Activated naive CD8-positive, alpha-beta T cell treated with anti-CD3 and anti-CD28 coated beads, Interleukin-2, amount 50 U/mL, for 24 hours (primary cell): ENCODE results near the gene RELN.

Source experiments
- ATAC-seq: fragments of 150-1000 bp; cut with Tn5 transposase; one replicate; pipeline ENCODE4 v1.10.0; 2021
- DNase-seq: peaks from one replicate; pipeline ENCODE4 v3.0.0; 2021
- H3K27ac Mint-ChIP-seq: one replicate; pipeline ENCODE4 v1.8.0; 2021; ENCODE audit warnings: mild to moderate bottlenecking, mixed read lengths
- H3K27me3 Mint-ChIP-seq: one replicate; pipeline ENCODE4 v1.8.0; 2021; ENCODE audit warnings: mixed read lengths
- H3K36me3 Mint-ChIP-seq: one replicate; pipeline ENCODE4 v1.8.0; 2021; ENCODE audit warnings: low read depth, mixed read lengths
- H3K4me1 Mint-ChIP-seq: one replicate; pipeline ENCODE4 v1.8.0; 2021; ENCODE audit warnings: mixed read lengths
- H3K4me3 Mint-ChIP-seq: one replicate; pipeline ENCODE4 v1.8.0; 2021; ENCODE audit warnings: mild to moderate bottlenecking, moderate library complexity, mixed read lengths
- H3K9me3 Mint-ChIP-seq: one replicate; pipeline ENCODE4 v1.8.0; 2021; ENCODE audit warnings: mixed read lengths

RELN gene

DNA sequence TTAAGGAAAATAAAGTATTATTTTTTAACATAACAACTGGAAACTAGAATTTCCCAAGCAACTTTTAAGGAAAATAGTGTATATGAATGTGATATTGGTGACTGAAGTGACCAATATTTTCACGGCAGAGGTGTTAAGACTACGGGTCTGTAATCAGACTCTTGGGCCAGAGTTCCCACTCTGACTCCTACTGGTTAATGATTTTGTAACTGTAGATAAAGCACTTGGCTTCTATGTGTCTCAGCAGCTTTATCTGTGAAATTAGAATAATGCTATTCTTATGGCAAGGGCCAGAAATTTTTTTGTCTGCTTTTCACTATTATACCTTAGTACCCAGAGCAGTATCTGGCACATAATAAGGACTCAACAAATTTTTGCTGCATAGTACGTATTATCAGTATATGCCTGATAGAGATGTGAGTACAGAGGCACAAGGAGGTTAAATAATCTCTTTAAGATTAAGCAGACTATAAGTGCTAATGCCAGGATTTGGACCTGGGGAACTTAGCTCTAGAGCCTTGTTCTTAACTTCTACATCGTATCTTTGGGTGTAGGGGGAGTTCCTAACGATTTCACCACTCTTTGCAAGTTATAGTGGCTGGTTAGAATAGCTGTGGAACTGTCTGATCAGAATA, 357.3 kb downstream of the RELN start:
- H3K4me3 Mint-ChIP-seq, result no peak overlapping the region
- no peak for DNase-seq
- H3K36me3 Mint-ChIP-seq, result no peaks in the 10 kb centered on the region

DNA sequence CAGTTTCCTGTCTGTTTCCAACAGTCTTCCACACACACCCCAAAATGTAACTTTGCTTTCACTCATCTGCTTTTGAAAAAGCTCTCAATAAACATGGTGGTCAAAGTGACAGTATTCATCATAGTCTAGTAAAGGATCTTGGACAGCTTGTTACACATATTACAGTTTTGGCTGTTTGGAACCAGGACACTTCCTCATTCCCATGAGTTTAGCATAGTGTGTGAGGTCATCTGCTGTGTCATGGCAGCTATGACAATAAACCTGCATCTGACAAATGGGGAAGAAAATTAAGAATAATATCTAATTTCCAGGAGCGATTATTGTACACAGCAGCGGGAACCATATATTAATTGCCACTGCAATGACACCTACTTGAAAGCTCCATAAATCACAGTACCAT, 359.1 kb downstream of the RELN start:
- Mint-ChIP-seq H3K9me3 (no peaks in the 10 kb centered on the region), H3K4me3 (no peak overlapping the region), H3K36me3 (no peaks in the 10 kb centered on the region), H3K27me3 (peaks cover 5% of the 10 kb centered on the region), H3K4me1 (no peaks in the 10 kb centered on the region), H3K27ac (no peak overlapping the region)
- no peak for DNase-seq
- ATAC-seq, result no peak

More for the DNA sequence above, 357.3 kb downstream of the RELN start:
- H3K9me3 Mint-ChIP-seq, result no peaks in the 10 kb centered on the region
- H3K27ac Mint-ChIP-seq, result no peak overlapping the region
- H3K4me1 Mint-ChIP-seq, result no peaks in the 10 kb centered on the region
- ATAC-seq, result no peak
- H3K27me3 Mint-ChIP-seq, result peaks cover 3% of the 10 kb centered on the region

DNA sequence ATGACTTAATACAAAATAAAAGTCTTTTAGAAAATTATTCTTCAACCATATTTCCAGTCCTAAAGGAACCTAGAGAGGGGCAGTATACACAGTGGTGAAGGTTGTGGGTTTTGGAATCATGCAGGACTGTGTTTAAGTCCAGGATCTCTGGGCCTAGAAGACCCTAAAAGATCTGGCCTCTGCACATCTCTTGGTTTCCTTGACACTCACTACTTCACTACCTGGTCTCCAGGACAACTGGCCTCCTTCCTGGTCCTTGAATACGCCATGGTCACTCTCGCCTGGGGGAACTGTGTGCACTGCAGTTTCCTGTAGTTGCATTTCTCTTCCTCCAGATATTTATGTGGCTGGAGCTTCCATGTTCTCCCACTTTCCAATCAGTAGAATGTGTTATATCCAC, 360.7 kb downstream of the RELN start:
- ATAC-seq, result no peak
- no peak overlapping the region for H3K27ac Mint-ChIP-seq
- no peaks in the 10 kb centered on the region for H3K36me3 Mint-ChIP-seq
- H3K27me3 Mint-ChIP-seq, result peaks cover 5% of the 10 kb centered on the region
- no peaks in the 10 kb centered on the region for H3K4me1 Mint-ChIP-seq
- no peak overlapping the region for H3K4me3 Mint-ChIP-seq
- no peak for DNase-seq
- no peaks in the 10 kb centered on the region for H3K9me3 Mint-ChIP-seq

GRCh38 chr7:103626776-103627175, 362.7 kb downstream of the RELN start:
- DNase-seq, result no peak
- Mint-ChIP-seq H3K4me3 (no peak overlapping the region), H3K27me3 (peaks cover 5% of the 10 kb centered on the region), H3K9me3 (no peaks in the 10 kb centered on the region), H3K4me1 (no peaks in the 10 kb centered on the region), H3K27ac (no peak overlapping the region), H3K36me3 (no peaks in the 10 kb centered on the region)
- ATAC-seq, result no peak

GRCh38 chr7:103622274-103622673, 367.2 kb downstream of the RELN start:
- Mint-ChIP-seq H3K4me1 (no peaks in the 10 kb centered on the region), H3K9me3 (no peaks in the 10 kb centered on the region), H3K27ac (no peak overlapping the region), H3K36me3 (no peaks in the 10 kb centered on the region), H3K27me3 (peaks cover 17% of the 10 kb centered on the region), H3K4me3 (no peak overlapping the region)
- DNase-seq (no peak), ATAC-seq (no peak)

- Mint-ChIP-seq H3K4me1 (no peaks in the 10 kb centered on the region), H3K27ac (no peak overlapping the region), H3K36me3 (no peaks in the 10 kb centered on the region), H3K27me3 (peaks cover 11% of the 10 kb centered on the region), H3K9me3 (no peaks in the 10 kb centered on the region), H3K4me3 (no peak overlapping the region)
- ATAC-seq (no peak), DNase-seq (no peak)
These were observed 375.5 kb downstream of the RELN start for GRCh38 chr7:103613655-103614642.

- Mint-ChIP-seq H3K4me1 (no peaks in the 10 kb centered on the region), H3K27me3 (peaks cover 6% of the 10 kb centered on the region)
These were observed 379.7 kb downstream of the RELN start for GRCh38 chr7:103609778-103610177.

DNA sequence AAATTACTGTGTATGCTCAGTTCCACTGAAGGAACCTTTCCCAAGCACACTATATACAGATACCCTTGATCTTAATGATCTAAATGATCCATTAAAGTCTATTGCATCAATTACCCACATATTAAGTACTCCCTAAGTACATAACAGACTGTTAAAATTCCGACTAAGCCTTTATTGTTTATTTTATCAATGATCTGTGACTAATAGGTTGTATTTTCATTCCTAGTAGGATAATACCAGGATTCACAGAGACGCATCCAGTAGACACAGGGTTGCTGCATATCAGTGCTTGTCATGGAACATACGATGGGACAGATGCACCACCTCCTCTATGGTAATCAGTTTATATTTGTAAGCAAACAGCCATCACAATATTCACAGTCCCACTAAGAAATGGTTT, 383.8 kb downstream of the RELN start:
- peaks cover 2% of the 10 kb centered on the region for H3K27me3 Mint-ChIP-seq
- no peak for ATAC-seq
- H3K9me3 Mint-ChIP-seq, result no peaks in the 10 kb centered on the region
- H3K36me3 Mint-ChIP-seq, result no peaks in the 10 kb centered on the region
- no peak for DNase-seq
- no peak overlapping the region for H3K4me3 Mint-ChIP-seq
- no peaks in the 10 kb centered on the region for H3K4me1 Mint-ChIP-seq
- H3K27ac Mint-ChIP-seq, result no peak overlapping the region

More at GRCh38 chr7:103609778-103610177, 379.7 kb downstream of the RELN start:
- Mint-ChIP-seq H3K27ac (no peak overlapping the region), H3K36me3 (no peaks in the 10 kb centered on the region), H3K4me3 (no peak overlapping the region), H3K9me3 (no peaks in the 10 kb centered on the region)
- ATAC-seq (no peak), DNase-seq (no peak)

DNA sequence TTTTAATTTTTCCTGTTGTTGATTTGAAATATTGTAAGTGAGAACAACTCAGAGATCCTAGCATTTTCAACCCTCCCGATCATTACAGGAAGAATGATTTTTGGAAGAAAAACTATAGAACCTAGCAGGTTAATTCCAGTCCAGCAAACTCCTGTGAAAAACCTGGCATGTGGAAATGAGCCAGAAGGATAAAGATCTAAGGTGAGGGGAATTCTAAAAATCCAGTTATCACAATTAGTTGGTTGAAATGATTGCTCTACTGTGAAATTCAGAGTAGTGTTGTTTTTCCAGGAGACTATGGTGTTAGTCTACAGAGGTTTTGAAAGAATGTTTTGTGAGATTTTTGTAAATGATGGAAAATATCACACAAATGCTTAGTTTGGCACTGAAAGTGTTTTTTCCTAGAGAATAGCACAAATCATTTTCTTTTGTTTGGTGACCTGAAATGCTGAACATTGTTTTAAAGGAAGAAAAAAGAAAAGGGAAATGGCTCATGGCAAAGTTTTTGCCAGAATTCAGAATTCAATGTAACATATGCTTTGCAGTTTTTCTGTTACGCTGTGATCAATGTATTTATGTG, 391.0 kb downstream of the RELN start:
- H3K27me3 Mint-ChIP-seq, result peaks cover 3% of the 10 kb centered on the region
- H3K9me3 Mint-ChIP-seq, result no peaks in the 10 kb centered on the region
- H3K4me1 Mint-ChIP-seq, result no peaks in the 10 kb centered on the region
- no peak overlapping the region for H3K27ac Mint-ChIP-seq
- ATAC-seq (no peak), DNase-seq (no peak)
- H3K36me3 Mint-ChIP-seq, result no peaks in the 10 kb centered on the region
- no peak overlapping the region for H3K4me3 Mint-ChIP-seq

- no peaks in the 10 kb centered on the region for H3K9me3 Mint-ChIP-seq
- no peak for DNase-seq
These were observed 391.9 kb downstream of the RELN start for GRCh38 chr7:103597606-103598005.

DNA sequence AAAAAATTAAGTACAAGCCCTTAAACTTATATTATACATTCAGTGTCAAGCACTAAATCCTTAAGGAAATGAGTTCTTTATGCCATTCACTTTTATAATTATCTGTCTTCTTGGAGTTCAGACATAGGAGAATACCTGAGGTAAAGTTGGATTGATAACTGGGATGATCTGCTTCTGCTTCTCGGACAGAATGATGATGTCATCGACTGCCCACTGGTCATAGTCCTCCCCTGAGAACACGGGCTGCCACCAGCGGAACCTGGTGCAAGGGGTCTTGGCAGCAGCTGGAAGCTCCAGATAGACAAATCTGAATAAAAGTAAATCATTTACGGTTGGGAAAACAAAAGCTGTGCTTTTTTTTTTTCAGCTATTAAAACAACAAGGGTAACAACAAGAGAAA, 395.3 kb downstream of the RELN start:
- DNase-seq (no peak), ATAC-seq (no peak)
- Mint-ChIP-seq H3K9me3 (no peaks in the 10 kb centered on the region), H3K27me3 (peaks cover 5% of the 10 kb centered on the region), H3K4me3 (no peak overlapping the region), H3K36me3 (no peaks in the 10 kb centered on the region), H3K27ac (no peak overlapping the region), H3K4me1 (no peaks in the 10 kb centered on the region)

More at GRCh38 chr7:103597606-103598005, 391.9 kb downstream of the RELN start:
- Mint-ChIP-seq H3K27me3 (peaks cover 3% of the 10 kb centered on the region), H3K27ac (no peak overlapping the region), H3K4me3 (no peak overlapping the region), H3K36me3 (no peaks in the 10 kb centered on the region), H3K4me1 (no peaks in the 10 kb centered on the region)
- ATAC-seq, result no peak

DNA sequence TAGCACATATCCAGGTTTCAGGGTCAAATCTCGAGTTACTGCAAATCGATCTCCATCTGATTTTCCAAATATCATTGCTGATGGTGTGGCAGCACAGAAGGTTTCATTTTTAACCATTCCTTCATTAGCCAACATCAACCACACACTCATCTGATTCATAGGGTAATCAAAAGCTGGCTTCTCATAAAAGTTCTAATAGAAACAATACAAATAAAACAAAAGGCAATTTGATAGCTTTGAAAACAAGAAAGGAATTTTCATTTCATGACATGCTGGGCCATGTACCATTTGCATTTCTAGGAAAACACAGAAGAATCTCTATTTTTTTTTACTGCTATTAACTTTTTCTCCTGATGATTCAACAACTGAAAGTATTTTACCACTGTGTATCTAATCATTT, 395.8 kb downstream of the RELN start:
- H3K4me1 Mint-ChIP-seq, result no peaks in the 10 kb centered on the region
- ATAC-seq (no peak), DNase-seq (no peak)
- no peak overlapping the region for H3K4me3 Mint-ChIP-seq
- H3K9me3 Mint-ChIP-seq, result no peaks in the 10 kb centered on the region
- no peaks in the 10 kb centered on the region for H3K36me3 Mint-ChIP-seq
- no peak overlapping the region for H3K27ac Mint-ChIP-seq
- peaks cover 5% of the 10 kb centered on the region for H3K27me3 Mint-ChIP-seq

GRCh38 chr7:103592844-103593243, 396.6 kb downstream of the RELN start:
- no peaks in the 10 kb centered on the region for H3K9me3 Mint-ChIP-seq
- no peaks in the 10 kb centered on the region for H3K36me3 Mint-ChIP-seq
- ATAC-seq (no peak), DNase-seq (no peak)
- no peaks in the 10 kb centered on the region for H3K4me1 Mint-ChIP-seq
- H3K27me3 Mint-ChIP-seq, result peaks cover 7% of the 10 kb centered on the region
- no peak overlapping the region for H3K27ac Mint-ChIP-seq
- no peak overlapping the region for H3K4me3 Mint-ChIP-seq

DNA sequence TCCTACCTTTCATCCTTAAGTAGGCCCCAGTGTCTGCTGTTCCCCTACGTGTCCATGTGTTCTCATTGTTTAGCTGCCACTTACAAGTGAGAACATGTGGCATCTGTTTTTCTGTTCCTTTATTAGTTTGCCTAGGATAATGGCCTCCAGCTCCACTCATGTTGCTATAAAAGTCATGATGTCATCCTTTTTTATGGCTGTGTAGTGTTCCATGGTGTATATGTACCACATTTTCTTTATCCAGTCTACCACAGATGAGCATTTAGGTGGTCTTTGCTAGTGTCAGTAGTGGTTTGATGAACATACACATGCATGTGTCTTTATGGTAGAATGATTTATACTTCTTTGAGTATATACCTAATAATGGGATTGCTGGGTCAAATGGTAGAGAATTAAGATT, 397.3 kb downstream of the RELN start:
- no peak overlapping the region for H3K4me3 Mint-ChIP-seq
- H3K27ac Mint-ChIP-seq, result no peak overlapping the region
- no peaks in the 10 kb centered on the region for H3K9me3 Mint-ChIP-seq
- no peaks in the 10 kb centered on the region for H3K36me3 Mint-ChIP-seq
- DNase-seq (no peak), ATAC-seq (no peak)
- peaks cover 7% of the 10 kb centered on the region for H3K27me3 Mint-ChIP-seq
- no peaks in the 10 kb centered on the region for H3K4me1 Mint-ChIP-seq

GRCh38 chr7:103580031-103580430, 409.4 kb downstream of the RELN start:
- Mint-ChIP-seq H3K4me1 (no peaks in the 10 kb centered on the region), H3K9me3 (no peaks in the 10 kb centered on the region), H3K4me3 (no peak overlapping the region), H3K36me3 (no peaks in the 10 kb centered on the region), H3K27ac (no peak overlapping the region), H3K27me3 (peaks cover 9% of the 10 kb centered on the region)
- no peak for DNase-seq
- no peak for ATAC-seq
